Amniotic epithelial cell (primary cell): ENCODE results near the gene SNRNP48.

Experiments used
- DNase-seq: peaks from one replicate; pipeline ENCODE4 v3.0.0-alpha.2; 2010; ENCODE audit warnings: low read depth

The SNRNP48 gene

GRCh38 chr6:7559196-7559595 lies 30.8 kb upstream of the SNRNP48 start:
- DNase-seq: no peak

DNA sequence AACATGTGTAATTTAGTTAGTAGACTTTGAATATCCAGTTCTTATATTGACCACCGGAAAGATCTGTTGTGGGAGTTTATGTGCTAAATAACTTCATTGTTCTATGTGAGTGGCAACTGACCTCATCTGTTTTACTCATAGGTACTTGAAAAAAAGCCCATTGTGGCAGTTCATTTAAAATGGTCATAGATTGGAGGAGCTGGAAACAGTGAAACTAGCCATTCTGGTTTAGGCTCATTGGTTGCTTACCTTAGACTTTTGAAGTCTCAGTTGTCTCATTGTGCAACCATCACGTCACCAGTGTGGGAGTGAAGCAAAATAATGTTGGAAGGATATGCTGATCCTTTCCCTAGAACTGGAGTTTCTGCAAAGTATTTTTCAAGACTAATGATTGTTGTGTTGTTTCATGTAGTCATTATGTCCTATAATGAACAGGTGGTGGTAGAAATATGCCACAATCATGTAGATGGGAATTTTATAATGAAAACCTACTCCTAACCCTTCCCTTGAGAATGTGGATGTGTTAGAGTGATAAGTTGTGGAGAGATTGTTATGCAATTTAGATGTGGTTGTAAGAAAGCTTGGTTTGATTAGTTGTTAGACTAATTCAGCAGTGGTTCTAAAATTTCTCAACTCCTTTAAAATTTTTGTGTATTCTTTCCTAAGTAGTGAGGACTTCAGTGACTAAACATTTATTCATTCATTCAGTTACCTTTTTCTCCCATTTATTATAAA lies 30.2 kb upstream of the SNRNP48 start:
- DNase-seq: peak; percentile 72

- peak; percentile 71 for DNase-seq
Measured at GRCh38 chr6:7561153-7561964, 28.6 kb upstream of the SNRNP48 start.

GRCh38 chr6:7562769-7563168 lies 27.2 kb upstream of the SNRNP48 start:
- DNase-seq: no peak

DNA sequence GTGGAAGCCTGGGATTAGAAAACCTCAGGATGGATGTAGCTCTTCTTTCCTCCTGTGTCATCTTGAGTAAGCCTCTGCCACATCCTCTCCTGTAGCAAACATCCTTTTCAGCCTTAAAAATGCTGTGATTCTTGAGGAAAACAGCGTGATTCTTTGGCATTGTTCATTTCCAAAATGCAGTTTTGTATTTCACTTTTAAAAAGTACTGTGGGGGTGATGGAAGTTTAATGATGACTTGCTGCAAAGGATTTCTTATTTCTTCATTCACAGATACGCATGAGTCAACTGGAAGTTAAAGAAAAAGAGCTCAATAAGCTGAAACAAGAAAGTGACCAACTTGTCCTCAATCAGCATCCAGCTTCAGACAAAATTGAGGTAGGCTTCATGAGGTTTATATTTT lies 23.9 kb upstream of the SNRNP48 start:
- DNase-seq: peak; percentile 30

DNA sequence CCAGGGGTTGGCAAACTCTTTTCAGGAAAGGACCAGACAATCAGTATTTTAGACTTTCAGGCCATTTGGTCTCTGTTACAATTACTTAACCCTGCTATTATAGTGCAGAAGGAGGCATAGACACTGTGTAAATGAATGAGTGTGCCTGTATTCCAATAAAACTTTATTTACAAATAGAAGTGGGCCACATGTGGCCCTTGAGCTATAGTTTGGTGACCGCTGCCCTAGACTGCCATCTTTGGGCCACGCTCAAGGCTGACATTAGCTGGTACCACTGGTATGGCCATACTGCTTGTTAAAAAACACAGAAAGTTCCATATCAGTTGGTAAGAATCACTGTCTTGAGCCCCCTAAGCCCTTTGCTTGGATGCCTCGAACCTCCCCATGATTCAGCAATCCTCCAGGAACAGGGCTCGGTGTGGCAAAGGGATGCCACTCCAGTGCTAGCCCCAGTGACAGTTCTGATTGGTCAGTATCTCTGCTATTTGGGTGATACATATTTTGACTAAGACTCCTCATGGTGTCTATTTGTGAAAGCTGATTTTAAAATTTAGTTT lies 23.3 kb upstream of the SNRNP48 start:
- DNase-seq: no peak

- peak; percentile 80 for DNase-seq
Measured at GRCh38 chr6:7568021-7568420, 22.0 kb upstream of the SNRNP48 start.

GRCh38 chr6:7569082-7569481 lies 20.9 kb upstream of the SNRNP48 start:
- no peak for DNase-seq

DNA sequence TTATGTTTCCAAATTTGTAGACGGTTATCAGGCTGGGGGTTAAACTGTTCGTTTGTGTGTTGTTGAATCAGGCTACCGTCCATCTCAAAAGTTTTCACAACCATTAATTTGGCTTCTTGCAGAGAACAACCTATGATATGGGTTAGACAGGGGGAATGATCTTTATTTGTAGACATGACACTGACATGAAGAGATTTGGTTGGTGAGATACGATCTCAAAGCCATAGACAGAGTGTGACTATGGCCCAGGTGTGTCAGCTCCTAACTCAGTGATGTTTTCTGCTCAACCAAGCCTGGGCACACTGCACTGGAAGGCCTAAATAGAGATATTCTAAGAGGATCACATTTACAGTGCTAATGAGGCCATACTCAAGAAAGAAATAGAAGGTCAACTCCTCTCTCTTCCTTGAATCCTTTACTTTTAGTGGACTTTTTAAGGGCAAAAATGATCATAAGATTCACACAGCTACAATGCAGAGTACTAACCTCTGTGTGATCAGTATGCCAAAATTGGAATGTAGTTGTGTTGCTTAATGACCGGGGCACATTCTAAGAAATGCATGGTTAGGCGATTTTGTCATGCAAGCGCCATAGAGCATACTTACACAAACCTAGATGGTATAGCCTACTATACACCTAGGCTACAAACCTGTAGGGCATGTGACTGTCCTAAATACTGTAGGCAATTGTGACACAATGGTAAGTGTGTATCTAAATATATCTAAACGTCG lies 17.6 kb upstream of the SNRNP48 start:
- DNase-seq: no peak

DNA sequence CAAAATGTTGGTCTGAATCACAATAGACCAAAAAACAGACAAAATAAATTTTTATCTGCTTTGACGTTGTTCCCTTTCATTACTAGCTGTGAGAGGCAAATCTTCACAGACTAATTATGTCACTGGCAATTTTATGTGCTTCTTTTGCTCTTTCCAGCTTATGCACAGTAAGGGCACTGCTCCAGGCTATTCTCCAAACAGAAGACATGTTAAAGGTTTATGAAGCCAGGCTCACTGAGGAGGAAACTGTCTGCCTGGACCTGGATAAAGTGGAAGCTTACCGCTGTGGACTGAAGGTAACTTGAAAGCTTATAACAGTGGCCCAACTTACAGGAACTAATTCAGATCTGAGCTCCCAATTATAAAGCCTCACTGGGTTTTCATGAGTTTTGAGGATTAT lies 15.5 kb upstream of the SNRNP48 start:
- no peak for DNase-seq

DNA sequence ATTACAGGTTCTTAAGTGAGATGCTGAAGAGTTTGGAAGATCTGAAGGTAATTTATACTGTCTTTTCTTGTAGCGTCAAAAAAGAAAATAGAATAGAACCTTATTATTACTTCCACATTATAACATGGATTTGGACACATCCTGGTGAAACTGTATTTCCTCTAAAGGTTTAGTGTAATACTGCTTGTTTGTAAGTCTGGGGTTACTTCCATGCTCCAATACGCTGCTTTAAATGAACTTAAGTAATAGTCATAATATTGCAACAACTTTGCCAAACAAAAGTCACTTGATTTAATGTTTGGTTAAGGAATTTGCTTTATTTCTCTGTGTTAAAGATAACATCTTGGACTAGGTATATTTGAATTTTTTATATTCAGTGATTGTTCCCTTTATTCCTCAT lies 11.5 kb upstream of the SNRNP48 start:
- DNase-seq: no peak

- DNase-seq: peak; percentile 32
Measured at GRCh38 chr6:7578931-7579330, 11.1 kb upstream of the SNRNP48 start.

DNA sequence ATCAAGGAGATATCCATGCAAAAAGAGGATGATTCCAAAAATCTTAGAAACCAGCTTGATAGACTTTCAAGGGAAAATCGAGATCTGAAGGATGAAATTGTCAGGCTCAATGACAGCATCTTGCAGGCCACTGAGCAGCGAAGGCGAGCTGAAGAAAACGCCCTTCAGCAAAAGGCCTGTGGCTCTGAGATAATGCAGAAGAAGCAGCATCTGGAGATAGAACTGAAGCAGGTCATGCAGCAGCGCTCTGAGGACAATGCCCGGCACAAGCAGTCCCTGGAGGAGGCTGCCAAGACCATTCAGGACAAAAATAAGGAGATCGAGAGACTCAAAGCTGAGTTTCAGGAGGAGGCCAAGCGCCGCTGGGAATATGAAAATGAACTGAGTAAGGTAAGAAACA lies 10.1 kb upstream of the SNRNP48 start:
- DNase-seq: no peak

- DNase-seq: no peak
Measured at GRCh38 chr6:7580537-7580926, 9.5 kb upstream of the SNRNP48 start.

DNA sequence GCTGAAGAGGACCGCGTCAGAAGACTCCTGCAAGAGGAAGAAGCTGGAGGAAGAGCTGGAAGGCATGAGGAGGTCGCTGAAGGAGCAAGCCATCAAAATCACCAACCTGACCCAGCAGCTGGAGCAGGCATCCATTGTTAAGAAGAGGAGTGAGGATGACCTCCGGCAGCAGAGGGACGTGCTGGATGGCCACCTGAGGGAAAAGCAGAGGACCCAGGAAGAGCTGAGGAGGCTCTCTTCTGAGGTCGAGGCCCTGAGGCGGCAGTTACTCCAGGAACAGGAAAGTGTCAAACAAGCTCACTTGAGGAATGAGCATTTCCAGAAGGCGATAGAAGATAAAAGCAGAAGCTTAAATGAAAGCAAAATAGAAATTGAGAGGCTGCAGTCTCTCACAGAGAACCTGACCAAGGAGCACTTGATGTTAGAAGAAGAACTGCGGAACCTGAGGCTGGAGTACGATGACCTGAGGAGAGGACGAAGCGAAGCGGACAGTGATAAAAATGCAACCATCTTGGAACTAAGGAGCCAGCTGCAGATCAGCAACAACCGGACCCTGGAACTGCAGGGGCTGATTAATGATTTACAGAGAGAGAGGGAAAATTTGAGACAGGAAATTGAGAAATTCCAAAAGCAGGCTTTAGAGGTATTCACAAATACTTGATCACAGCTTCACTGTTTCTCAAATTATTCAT lies 8.9 kb upstream of the SNRNP48 start:
- DNase-seq: no peak

DNA sequence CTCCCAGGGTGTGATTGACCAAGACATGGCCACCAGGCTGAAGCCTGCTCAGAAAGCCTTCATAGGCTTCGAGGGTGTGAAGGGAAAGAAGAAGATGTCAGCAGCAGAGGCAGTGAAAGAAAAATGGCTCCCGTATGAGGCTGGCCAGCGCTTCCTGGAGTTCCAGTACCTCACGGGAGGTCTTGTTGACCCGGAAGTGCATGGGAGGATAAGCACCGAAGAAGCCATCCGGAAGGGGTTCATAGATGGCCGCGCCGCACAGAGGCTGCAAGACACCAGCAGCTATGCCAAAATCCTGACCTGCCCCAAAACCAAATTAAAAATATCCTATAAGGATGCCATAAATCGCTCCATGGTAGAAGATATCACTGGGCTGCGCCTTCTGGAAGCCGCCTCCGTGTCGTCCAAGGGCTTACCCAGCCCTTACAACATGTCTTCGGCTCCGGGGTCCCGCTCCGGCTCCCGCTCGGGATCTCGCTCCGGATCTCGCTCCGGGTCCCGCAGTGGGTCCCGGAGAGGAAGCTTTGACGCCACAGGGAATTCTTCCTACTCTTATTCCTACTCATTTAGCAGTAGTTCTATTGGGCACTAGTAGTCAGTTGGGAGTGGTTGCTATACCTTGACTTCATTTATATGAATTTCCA lies 4.6 kb upstream of the SNRNP48 start:
- no peak for DNase-seq

DNA sequence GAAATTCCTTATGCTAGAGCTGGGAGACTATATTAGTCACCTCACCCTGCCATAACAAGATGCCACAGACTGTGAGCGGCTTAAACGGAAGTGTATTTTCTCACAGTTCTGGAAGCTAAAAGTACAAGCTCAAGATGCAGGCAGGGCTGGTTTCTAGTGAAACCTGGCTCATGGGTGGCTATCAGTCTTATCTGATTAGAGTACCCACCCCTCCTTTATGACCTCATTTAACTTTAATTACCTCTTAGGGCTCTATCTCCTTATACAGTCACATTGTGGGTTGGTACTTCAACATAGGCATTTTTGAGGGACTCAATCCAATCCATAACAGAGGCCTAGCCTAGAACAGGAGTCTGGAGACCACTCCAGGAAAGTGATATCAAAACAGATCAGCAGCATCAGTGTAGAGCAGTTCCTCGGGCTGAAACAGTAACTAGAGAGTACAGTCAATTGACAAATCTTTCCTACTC lies 2.3 kb upstream of the SNRNP48 start:
- DNase-seq: peak; percentile 71

DNA sequence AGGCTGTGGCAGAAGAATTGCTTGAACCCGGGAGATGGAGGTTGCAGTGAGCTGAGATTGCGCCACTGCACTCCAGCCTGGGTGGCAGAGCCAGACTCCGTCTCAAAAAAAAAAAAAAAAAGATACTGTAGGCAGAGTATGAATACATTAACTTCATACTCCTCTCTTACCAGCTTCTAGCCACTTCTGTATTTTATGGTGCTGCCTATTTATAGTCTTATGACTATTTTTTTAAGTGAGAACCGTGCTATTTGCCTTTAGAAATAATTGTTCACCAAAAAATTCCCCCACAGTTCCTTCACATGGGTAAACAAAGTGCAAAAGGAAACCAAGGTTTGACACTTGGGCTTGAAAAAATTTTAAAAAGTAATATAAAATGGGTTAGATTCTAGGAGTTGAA lies 1.5 kb upstream of the SNRNP48 start:
- DNase-seq: no peak

DNA sequence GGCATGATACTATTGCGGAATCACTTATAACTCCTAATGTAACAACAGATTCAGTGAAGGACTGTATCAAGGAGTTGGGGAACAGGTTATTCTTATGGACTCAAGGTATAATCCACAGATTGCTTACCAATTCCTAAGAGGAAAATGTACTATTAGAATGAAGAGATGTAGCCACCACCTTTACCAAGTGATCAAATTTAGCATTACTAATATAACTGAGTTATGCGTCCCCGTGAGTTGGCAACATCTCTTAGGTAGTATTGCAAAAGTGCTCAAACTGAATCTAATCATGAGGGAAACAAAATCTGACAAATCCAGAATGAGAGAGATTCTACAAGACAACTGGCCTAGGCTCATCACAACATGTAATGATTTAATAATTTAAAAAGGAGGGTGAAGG lies 777 bp upstream of the SNRNP48 start:
- DNase-seq: no peak

GRCh38 chr6:7590918-7591302 lies 912 bp downstream of the SNRNP48 start:
- no peak for DNase-seq

GRCh38 chr6:7591770-7592169 lies 1.8 kb downstream of the SNRNP48 start:
- DNase-seq: no peak
